GM21529 (cell line): ENCODE measurements around the gene SCNN1B.
"Not testable (repeated sequence)": the region's sequence is repeated elsewhere in the genome, so short reads cannot be mapped to it uniquely, and the experiment has no call there.

ENCODE experiments used
- ATAC-seq: cut with Tn5 transposase; IDR thresholded peaks from one replicate; pipeline ENCODE4 v1.9.1; 2021; ENCODE audit not compliant: unreplicated experiment

SCNN1B gene

DNA sequence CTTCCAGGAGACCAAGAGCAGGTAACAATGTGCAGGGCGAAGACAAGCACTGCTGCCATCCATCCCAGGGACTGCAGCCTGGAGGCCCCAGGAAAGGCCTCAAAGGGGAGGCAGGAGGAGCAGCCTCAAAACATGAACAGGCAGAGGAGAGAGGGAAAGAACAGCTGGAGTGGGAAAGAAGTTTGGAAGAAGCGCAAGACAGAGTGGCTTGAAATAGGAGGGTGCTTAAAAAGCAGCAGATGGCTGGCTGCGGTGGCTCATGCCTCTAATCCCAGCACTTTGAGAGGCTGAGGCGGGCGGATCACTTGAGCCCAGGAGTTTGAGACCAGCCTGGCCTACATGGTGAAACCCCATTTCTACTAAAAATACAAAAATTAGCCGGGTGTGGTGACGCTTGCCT is 98.3 kb downstream of the SCNN1B start:
- ATAC-seq = not testable (repeated sequence)

DNA sequence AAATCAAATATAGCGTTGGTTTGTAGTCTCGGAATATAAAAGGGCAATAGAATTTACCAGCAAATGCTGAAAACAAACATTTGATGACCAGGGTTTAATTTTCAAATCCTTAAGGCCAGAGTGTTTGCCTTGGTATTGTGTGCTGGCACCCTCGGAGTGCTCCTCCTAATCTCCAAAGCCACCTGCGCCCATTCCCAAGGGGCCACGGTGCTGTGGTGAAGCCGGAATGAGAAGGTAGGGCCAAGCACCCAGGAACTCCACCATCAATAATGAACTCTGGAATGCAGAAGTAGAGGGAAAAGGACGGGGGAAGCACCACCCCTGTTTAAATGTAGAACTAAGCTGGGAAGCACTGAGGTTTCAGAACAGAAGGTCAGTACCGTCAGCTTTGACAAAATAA is 99.0 kb downstream of the SCNN1B start:
- ATAC-seq = no peak

DNA sequence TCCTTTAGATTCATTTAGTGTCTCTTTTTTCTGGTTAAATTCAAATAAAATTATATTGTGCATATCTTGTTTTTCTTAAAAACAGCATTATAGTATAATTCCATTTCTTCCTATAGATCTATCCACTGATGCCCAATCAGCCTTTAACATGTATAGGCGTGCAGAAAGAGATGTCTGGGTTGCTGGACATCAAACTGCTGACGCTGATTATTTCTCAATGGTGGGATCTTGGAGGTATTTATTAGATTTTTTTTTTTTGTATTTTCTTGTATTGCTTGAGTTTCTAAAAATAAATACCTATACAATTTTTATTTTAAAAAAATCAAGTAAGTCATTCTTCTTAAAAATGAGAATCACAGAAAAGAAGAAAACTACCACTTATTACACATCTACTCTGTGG is 100.0 kb downstream of the SCNN1B start:
- no peak for ATAC-seq

DNA sequence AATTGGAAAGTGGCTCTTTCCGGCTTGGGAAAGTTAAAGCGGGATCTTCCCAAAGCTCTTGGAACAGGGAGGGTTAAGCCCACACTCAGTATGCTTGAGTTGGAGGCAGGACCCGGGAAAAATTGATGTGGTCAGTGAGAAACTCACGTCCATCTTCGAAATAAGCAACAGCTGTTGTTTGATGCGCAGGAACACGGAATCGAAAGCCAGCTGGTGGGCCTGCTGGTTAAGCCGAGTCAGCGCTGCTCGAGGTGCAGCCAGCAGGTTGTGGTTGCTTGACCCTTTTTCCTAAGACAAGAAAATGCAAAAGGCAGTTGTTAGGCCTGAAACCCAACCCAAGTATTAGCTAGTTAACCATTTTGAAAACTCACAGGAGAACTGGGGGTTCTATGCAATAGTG is 101.4 kb downstream of the SCNN1B start:
- ATAC-seq = no peak

DNA sequence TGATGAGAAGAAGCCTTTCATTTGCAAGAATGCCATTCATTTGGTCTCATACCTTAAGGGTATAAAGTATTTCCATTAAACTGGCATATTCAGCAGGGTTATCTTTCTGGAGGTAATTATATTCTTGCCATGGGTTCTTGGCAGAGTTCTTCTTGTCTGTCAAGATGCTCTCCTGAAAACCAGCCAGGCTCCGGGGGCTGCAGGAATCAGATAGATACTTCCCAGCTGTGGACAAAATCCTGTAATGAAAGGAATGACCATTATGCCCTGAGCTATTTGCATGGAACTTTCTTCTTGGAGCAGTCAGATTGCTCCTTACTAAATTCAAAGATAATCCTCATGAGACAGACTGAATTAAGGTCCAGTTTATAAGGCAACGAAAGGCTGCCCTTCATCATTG is 103.9 kb downstream of the SCNN1B start:
- ATAC-seq = no peak

DNA sequence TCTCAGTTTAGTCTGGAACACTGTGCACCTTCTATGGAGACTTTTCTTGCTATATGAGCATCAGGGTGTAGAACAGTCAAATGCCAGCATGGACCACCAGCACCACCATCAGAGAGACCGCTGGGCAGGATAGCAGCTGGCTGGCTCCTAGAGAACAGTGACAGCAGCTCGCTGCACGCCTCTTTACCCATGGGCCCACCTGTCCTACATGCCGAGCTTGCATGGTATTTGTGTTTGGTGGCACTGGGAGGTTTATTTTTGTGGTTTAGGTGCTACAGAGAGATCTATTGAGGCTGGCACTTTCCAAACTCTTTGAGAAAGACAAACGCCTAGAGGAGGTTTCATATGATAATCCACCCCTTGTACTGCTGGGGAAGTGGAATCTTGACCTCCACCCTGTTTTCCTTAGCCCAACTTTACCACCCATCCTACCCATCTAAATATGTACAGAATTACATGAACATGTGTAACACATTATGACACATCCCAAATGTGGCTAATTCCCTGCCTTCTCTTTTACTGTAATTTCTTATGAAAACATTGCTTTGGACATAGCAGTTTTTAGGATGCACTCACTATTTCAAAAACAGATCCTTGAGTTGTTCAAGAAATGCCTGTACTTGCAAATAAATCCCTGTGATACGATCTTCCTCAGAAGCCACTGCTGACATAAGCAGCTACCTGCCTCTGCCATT is 104.6 kb downstream of the SCNN1B start:
- no peak for ATAC-seq

DNA sequence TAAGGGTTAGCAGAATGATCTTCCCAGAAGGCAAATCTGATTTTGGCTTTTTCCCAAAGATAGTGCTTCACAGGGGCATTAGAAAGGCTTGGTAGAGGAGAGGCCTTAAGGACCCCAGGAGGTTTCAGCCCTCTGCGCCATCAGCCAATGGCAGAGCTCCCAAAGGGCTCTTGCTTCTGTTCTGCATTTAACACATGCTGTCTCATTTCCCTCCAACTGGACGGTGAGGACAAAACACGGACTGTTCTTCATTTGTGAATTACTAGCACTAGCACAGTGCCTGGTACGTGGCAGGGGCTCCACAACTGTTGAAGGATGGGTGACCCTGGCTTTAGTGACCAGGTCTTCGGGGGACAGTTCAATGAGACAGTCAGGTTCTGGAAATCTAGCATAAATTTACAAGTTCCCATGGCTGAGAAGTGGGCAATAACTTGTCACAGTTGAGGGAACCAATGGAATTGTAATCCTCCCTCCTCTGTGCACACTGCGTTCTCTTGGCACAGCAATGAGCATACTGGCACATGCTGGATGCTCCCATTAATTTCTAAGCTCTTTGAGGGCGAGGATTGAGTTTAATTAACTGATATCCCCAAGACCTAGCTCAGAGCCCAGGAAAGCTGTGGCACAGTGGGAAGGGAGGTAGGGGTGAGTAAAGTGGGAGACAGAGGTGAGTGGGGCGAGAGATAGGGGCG is 105.5 kb downstream of the SCNN1B start:
- no peak for ATAC-seq

DNA sequence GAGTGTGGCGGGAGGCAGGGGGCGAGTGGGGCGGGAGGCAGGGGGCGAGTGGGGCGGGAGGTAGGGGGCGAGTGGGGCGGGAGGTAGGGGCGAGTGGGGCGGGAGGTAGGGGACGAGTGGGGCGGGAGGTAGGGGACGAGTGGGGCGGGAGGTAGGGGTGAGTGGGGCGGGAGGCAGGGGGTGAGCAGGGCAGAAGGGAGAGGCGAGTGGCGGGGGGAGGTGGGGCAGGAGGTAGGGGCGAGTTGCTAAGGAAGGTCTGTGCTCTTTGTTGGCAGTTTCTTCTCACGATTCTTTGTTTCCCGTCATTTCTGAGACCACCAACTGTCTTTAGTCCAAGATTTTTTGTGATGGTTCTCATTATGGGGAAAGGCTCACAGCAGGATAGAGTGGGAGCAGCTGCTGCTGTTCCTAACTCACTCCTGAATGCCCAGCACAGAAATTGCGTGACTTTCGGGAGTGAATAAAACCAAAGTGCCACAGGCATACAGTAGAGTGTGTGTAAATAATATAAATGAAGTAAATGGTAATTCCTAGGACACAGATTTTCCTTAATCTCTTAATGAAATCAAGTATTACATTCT is 106.2 kb downstream of the SCNN1B start:
- no peak for ATAC-seq

DNA sequence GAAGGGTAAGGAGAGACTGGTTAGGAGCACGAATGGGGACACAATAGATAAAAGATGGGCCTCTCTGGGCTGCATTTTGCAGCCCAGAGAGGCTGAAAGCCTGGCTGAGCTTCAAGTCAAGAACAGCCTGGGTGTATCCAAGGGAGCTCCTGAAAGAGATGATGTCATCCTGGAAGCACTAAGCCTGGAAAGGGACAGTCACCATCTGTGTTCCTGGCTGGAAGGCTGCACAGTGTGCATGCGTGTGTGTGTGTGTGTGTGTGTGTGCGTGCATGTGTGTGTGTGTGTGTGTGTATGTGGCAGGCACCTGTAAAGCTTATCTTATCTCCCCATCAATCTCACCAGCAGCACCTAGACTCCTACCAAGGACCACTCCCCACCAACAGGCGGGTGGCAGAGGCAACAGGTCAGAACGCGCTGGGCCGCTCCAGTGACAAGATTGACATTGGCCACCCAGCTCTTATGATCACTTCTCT is 106.8 kb downstream of the SCNN1B start:
- ATAC-seq = no peak

DNA sequence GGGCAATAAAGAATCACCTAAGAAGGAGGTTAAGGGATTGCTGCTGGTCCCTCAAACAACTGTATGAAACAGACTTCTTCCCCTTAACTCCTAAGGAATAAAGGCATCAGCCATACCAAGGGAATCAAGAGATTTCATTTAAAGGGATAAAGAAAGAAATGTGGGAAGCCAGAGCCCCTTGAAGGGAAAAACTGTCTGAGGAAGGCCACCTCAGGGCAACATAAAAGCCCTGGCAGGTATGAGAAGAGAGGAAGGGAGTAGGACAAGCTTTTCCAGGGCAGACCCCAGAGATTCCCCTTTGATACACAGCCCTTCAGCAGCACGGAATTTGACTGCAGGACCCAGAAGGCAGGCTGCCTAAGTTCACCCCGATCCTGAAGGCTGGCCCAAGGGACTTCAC is 107.4 kb downstream of the SCNN1B start:
- no peak for ATAC-seq

DNA sequence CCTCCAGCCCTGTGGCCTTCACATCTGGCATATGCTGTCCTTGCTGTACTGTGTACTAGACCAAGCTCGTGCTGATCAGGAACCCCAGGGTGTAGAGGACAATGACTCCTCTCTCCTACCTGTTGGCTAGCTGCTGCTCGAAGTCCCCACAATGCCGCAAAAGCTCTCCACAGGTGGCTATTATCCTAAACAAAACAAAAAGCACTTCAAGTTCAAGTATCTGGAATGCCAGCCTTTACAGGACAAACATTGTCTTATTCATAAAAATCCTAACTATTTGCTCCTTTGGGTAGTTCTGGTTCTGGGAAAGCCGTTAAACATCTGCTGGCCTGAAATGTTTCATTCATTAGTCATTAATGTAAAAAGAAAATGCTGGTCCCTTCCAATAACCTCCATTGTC is 108.1 kb downstream of the SCNN1B start:
- no peak for ATAC-seq

DNA sequence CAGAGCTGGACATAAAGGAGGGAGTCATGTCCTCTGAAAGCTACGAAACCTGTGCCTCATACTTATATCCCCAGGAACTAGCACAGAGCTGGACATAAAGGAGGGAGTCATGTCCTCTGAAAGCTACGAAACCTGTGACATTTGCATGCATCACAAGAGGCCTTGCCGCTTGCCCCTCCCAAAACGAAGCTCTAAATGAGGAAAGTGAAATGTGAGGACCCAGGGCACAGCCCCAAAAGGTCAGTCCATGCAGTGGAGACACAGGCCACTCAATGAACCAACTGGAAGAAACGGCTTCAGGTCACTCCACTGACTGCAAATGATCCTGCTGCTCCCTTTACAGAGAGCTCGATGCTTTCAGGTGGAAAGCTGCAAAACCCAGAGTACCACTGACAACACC is 112.6 kb downstream of the SCNN1B start:
- ATAC-seq = no peak

DNA sequence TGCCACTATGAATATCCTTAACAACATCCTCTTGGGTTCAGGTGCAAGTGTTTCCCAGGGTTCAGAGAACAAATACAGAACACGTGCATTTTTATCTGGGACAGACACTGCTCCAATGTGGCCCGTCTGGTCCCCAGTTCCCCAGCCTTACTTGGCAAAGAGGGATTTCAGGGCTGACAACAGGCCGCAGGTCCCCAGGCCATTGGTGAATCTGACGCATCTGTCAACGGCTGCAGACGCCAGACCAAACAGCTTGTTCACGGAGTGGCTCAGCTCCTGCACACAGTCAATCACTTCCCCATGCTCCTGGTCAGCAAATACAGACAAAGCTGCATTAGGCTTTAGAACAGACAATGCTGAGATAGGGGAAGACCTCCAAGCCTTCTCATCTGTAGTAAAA is 114.7 kb downstream of the SCNN1B start:
- no peak for ATAC-seq

DNA sequence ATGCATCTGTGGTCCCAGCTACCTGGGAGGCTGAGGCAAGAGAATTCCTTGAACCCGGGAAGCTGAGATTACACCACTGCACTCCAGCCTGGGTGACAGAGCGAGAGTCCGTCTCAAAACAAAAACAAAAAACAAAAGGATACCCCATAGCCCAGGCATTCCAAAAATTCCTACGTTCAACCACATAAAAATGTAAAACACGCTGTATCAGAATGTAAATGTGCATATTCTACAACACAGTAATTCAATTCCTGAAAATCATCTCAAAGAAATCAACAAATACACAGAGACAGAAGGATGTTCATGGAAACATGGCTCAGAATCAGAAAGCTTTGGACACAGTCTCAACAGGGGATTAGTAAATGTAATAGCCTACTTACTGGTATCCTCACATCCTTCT is 117.9 kb downstream of the SCNN1B start:
- ATAC-seq = no peak

DNA sequence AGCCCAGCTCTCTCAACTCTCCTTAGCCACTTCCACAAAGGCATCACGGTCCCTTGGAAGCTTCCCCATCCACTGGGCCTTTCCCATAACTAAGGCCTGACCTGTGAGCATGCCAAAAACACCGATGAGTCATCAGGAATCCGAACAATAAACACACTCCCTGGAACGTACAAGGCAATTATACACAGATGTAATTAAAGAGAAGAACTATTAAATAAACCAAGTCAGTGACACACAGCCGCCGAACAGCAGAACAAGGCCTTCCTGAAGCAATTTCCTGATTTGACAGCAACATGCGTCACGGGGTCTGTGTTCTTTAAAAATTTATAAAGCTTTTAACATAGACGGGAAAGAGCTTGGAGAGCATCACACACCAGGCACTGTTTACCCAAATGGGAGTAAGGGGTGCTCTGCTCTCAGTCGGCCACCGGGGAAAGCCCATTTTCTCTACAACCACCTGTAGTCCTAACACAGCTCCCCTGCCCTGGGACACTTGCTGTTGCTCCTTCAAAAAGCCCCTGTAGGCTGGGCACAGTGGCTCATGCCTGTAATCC is 121.5 kb downstream of the SCNN1B start:
- no peak for ATAC-seq

DNA sequence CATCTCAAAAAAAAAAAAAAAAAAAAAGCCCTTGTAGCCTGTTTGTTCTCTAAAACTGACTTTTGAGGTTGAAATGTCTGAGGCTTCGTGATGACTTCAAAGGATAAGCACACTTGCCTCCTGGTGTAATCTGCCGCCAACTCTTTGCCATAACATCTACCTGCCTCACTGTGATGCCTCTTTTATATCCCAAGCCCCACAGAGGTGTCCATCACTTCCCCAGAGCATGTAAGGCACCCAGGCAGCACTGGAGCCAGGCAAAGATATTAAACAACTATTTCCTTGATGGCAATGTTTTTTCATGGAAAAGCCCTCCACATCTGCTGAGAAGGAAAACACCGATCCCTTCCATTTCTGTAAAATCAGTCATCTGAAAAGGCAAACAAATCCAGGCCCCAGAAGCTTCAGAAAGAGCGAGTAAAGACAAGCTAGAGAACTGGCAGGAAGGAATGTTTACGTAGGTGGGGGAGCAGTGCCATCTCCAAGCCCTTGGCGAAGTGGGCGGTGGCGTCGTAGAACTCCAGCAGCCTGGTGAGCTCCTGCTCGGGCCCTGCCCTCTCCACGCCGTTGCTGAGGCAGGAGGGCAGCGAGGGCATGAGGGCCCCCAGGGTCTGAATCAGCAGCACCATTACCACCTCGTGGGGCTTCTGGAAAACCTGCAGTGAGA is 122.3 kb downstream of the SCNN1B start:
- no peak for ATAC-seq

DNA sequence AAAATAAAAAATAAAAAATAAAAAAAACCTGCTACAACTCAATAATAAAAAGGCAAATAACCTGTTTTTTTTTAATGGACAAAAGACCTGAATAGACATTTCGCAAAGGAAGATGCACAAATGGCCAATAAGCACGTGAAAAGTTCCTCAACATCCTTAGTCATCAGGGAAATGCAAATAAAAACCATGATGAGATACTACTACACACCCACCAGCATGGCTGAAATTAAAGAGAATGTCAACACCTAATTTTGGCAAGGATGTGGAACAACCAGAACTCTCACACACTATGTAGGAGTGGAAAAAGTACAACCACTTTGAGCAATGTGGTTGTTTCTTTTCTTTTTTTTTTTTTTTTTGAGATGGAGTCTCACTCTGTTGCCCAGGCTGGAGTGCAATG is 126.2 kb downstream of the SCNN1B start:
- ATAC-seq = no peak
